ENCODE data around the gene STX10.
A peak's percentile ranks its signal among the peaks of the same experiment; 100 is the strongest.

GRCh38 chr19:13100841-13101589, 49.2 kb downstream of the STX10 start:
- no peak for TF ChIP-seq POLR2A (IDR thresholded peaks at IDR 0.05)
- TF ChIP-seq CTCF (IDR thresholded peaks at IDR 0.05) = peak in 2 of 6 experiments; percentile 10 to 12

All from adrenal gland (tissue), 5 donors.